GM12875 (cell line): Measurements from ENCODE around the gene FREY1.

Experiments used
- H3K4me3 ChIP-seq: one replicate; pipeline ENCODE4 v1.5.1; 2011; ENCODE audit warnings: low read depth, low read length, control low read depth
- TF ChIP-seq, protein P1 (sequence below): IDR thresholded peaks from 2 replicates; pipeline ENCODE4 v1.5.1; 2011; ENCODE audit warnings: low read depth, mild to moderate bottlenecking, control low read depth, inconsistent platforms, low read length, moderate library complexity, borderline replicate concordance; ENCODE audit not compliant: insufficient read depth

Gene FREY1

DNA sequence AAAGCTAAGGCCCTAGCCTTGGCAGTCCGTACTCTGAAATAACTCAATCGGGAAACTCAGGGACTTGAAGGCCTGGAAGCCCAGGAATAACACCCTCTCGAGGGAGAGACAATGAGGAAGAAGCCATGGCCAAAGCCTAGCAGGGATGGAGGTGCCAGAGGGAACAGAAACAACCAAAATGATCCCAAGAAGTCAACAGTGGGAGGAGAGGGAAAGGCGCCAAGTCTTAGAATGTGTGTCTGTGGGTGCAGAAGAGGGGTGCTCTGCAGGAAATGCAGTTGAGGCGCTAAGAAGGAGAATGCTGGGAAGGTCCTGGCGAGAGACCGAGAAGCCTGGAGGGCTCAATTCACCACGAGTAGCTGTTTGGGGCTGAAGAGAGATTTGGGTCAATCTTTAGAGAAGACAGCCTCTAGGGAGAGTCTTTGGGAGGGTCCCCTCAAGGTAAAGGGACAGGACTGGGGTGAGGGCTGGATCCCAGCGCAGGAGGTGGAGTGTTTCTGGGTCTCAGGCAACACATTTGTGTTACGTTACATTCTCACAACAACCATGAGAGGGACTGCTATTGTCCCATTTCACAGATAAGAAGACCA, 22.4 kb downstream of the FREY1 start:
- TF ChIP-seq, protein P1, sequence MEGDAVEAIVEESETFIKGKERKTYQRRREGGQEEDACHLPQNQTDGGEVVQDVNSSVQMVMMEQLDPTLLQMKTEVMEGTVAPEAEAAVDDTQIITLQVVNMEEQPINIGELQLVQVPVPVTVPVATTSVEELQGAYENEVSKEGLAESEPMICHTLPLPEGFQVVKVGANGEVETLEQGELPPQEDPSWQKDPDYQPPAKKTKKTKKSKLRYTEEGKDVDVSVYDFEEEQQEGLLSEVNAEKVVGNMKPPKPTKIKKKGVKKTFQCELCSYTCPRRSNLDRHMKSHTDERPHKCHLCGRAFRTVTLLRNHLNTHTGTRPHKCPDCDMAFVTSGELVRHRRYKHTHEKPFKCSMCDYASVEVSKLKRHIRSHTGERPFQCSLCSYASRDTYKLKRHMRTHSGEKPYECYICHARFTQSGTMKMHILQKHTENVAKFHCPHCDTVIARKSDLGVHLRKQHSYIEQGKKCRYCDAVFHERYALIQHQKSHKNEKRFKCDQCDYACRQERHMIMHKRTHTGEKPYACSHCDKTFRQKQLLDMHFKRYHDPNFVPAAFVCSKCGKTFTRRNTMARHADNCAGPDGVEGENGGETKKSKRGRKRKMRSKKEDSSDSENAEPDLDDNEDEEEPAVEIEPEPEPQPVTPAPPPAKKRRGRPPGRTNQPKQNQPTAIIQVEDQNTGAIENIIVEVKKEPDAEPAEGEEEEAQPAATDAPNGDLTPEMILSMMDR, result no peak
- H3K4me3 ChIP-seq, result no peak overlapping the region

DNA sequence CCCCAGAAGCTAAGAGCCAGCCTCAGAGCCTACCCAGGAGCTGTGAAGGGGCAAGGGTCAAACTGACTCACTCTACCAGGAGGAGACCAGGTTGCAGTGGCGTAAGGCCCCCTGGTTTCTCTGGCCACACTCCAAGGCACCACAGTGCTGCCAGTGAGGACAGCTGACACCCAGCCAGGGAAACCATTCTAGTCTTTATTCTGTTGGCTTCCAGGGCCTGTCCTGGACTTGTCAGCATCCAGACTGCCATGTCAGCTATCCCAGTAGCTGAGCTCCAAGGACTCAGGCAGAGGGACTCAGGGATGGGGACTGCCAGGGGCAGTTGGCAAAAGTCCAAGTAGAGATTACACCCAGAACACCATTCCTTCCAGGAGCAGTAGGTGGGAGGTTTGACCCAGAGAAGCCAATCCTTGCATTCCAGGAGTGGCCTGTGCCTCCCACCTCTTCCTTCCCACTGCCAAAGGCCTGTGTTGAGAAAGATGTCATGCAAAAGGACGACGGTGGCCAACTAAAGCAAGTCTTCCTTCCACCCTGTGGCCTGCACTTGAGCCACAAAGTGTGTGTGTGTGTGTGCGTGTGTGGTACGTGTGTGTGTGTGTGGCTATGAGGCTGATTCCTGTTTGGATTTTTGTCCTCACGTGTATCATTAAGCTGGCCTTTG, 25.2 kb downstream of the FREY1 start:
- TF ChIP-seq, protein P1, result no peak
- no peak overlapping the region for H3K4me3 ChIP-seq

DNA sequence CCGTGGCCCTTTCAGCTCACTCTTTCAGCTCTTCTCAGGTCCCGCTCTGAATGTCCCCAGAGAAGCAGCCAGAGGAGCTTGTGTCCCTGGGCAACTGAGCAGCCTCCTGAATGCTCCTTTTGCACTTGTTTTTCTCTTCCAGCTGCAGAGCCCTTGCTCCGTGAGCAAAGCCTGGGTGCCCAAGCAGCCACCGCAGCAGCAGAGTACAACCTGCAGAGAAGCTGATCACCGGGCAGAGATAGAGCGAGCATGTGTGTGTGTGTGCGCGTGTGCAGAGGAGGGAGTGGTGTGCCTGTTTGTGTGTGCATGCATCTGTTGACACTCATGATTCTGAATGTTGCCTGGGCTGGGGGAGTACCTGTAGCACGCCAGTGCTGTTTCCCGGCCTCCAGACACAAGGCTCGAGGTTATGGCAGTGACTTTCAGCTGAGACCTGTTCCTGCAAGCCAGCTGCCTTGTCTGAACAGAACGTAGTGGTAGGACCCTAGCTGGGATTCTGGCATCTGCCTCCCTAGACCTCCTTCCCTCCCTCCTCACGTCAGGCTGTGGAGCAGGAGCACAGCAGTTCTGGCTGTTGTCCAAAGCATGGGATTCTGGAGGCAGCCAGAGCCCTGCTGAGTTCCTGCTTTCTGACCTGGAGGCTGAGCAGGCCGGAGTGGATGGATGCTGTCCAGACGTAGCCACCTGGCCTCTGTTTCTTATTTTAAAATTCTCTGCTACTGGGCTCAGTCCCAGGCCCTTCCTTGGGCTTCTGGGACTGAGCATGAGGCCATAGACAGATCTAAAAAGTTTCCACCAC, 26.1 kb downstream of the FREY1 start:
- no peak overlapping the region for H3K4me3 ChIP-seq
- TF ChIP-seq, protein P1, result no peak

DNA sequence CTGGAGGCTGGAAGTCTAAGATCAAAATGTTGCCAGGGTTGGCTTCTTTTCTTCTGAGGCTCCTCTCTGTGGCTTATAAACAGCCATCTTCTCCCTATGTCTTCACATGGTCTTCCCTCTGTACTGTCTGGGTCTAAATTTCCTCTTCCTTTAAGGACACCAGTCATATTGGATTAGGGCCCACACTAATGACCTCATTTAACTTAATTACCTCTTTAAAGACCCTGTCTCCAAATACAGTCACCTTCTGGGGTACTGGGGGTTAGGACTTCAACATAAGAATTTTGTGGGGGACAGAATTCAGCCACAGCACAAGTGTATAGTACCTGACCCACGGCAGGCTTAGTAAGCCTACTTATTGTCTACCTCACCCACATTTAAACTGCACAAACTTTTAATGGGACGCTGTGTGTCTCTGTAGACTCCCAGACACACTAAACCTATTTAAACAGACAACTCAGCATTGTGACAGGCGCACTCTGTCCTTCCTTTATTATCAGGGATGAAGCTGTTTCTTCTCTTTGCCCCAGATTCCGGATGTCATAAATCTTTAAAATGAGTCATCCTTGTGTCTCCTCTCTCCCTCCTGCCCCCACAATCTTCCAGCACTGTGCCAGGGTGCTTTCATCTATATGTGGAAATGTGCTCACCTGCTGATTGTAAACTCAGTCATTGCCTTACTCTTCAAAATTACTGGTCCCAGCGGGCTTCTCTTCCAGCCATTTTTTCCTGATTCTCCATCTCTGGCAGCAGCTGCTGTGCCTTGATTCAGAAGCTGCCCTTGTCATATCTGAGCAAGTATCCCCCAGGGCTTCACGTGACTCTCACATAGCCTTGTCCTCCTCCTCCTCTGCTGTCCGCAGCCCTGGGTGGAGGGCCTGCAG, 27.0 kb downstream of the FREY1 start:
- TF ChIP-seq, protein P1, result no peak
- no peak overlapping the region for H3K4me3 ChIP-seq

DNA sequence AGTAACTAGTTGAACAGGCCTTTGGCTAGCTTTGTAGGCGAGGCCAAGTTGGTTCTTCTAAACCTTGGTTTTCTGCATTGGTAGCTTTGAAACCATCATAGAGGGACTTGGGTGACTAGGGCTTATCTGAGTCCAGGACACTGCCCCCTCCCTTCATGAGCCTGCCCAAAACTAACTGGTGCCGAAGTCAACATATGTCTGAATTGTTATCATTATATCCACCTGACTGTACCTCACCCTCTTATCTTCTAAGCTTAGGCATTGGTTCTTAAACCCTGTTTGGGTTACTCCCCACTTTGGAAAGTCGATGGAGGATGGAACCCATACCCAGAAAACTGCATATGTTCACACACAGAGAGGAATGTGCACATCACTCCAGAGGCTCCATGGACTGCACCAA, 29.2 kb downstream of the FREY1 start:
- TF ChIP-seq, protein P1, result no peak

DNA sequence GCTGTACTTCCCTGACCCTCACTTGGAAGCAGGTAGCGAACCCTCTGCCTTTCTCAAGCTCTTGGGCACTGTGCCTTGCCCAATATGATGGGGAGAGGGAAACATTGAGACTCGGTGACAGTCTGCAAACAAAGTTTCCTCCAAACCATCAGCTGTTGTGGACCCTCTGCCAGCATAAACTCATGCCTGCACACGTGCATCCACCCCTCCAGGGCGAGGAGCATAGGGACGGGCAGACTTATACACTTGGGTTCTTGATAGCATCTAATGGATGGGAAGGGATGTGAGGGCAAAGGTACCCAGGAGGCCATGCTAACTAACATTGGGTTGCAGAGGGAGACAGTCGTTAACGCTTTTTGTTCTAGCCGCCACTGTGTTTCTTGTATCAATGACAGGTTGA, 29.9 kb downstream of the FREY1 start:
- TF ChIP-seq, protein P1, result no peak
- no peak overlapping the region for H3K4me3 ChIP-seq

More for the DNA sequence above, 29.2 kb downstream of the FREY1 start:
- no peak overlapping the region for H3K4me3 ChIP-seq
